ENCODE data around the gene RAMP2. TPM values are rescaled to one million over a fixed set of nuclear protein-coding genes. Genes with fewer than 3 reads are reported as not detected.

Gene RAMP2
- 100 to 1,000 TPM in 3 of 4 donors, 10 to 100 TPM in 1; 66.9 to 160 (median 128) TPM for total RNA-seq

- TF ChIP-seq CTCF (IDR thresholded peaks at IDR 0.05; ENCODE audit: low read depth), result no peak
These were observed at the start of gene RAMP2 for GRCh38 chr17:42760652-42761581. TSS of gene RAMP2 (plus strand) at chr17:42761227. CDS start at chr17:42761262, 35 bp downstream.

GRCh38 chr17:42720996-42721583 lies 39.9 kb upstream of the RAMP2 start:
- no peak for TF ChIP-seq CTCF (IDR thresholded peaks at IDR 0.05; ENCODE audit: low read depth)

- no peak for TF ChIP-seq CTCF (IDR thresholded peaks at IDR 0.05; ENCODE audit: low read depth)
These were observed 37.4 kb upstream of the RAMP2 start for GRCh38 chr17:42723636-42724035.

GRCh38 chr17:42725143-42725542 lies 35.9 kb upstream of the RAMP2 start:
- TF ChIP-seq CTCF (IDR thresholded peaks at IDR 0.05; ENCODE audit: low read depth), result no peak

- TF ChIP-seq CTCF (IDR thresholded peaks at IDR 0.05; ENCODE audit: low read depth), result no peak
These were observed 20.3 kb upstream of the RAMP2 start for GRCh38 chr17:42740699-42741098.

- TF ChIP-seq CTCF (IDR thresholded peaks at IDR 0.05; ENCODE audit: low read depth), result no peak
These were observed 17.3 kb upstream of the RAMP2 start for GRCh38 chr17:42743595-42744282.
